GM19239 (cell line): Measurements from ENCODE around the gene CHEK1.
A peak's percentile ranks its signal among the peaks of the same experiment; 100 is the strongest.

Experiments
- DNase-seq: peaks from one replicate; pipeline ENCODE4 v3.0.0; 2011; ENCODE audit warnings: low spot score; ENCODE audit not compliant: insufficient read length
- FAIRE-seq: peaks from 2 replicates; lab custom pipeline; 2011; peaks lifted over from hg19 to GRCh38; lab: Jason Lieb, UNC

The CHEK1 gene

GRCh38 chr11:125625630-125626287, 796 bp downstream of the CHEK1 start:
- peak; percentile 97 for FAIRE-seq

GRCh38 chr11:125626288-125626950, 1.5 kb downstream of the CHEK1 start:
- peak; percentile 88 for FAIRE-seq
- no peak for DNase-seq

More at GRCh38 chr11:125625630-125626287, 796 bp downstream of the CHEK1 start:
- peak; percentile 61 for DNase-seq

GRCh38 chr11:125627236-125627910, 2.4 kb downstream of the CHEK1 start:
- DNase-seq (no peak), FAIRE-seq (no peak)

- DNase-seq, result no peak
- FAIRE-seq, result no peak
Measured at GRCh38 chr11:125637840-125638239, 12.9 kb downstream of the CHEK1 start.

GRCh38 chr11:125638315-125638714, 13.4 kb downstream of the CHEK1 start:
- FAIRE-seq (peak; percentile 4), DNase-seq (no peak)

- FAIRE-seq (no peak), DNase-seq (no peak)
Measured at GRCh38 chr11:125645871-125646270, 20.9 kb downstream of the CHEK1 start.

GRCh38 chr11:125649465-125650166, 24.7 kb downstream of the CHEK1 start:
- DNase-seq, result no peak
- FAIRE-seq, result no peak

- DNase-seq, result no peak
- no peak for FAIRE-seq
Measured at GRCh38 chr11:125662689-125663088, 37.7 kb downstream of the CHEK1 start.

GRCh38 chr11:125663910-125664309, 38.9 kb downstream of the CHEK1 start:
- no peak for DNase-seq

GRCh38 chr11:125667151-125667550, 42.2 kb downstream of the CHEK1 start:
- peak; percentile 60 for FAIRE-seq
- DNase-seq, result no peak

More at GRCh38 chr11:125663910-125664309, 38.9 kb downstream of the CHEK1 start:
- FAIRE-seq, result no peak

GRCh38 chr11:125670172-125670571, 45.2 kb downstream of the CHEK1 start:
- FAIRE-seq, result no peak

GRCh38 chr11:125671561-125671960, 46.6 kb downstream of the CHEK1 start:
- DNase-seq (no peak), FAIRE-seq (no peak)

More at GRCh38 chr11:125670172-125670571, 45.2 kb downstream of the CHEK1 start:
- no peak for DNase-seq

- FAIRE-seq, result no peak
Measured at GRCh38 chr11:125674210-125674609, 49.2 kb downstream of the CHEK1 start.

GRCh38 chr11:125675196-125675595, 50.2 kb downstream of the CHEK1 start:
- FAIRE-seq (peak; percentile 26), DNase-seq (no peak)

More at GRCh38 chr11:125674210-125674609, 49.2 kb downstream of the CHEK1 start:
- no peak for DNase-seq

- no peak for DNase-seq
- FAIRE-seq, result no peak
Measured at GRCh38 chr11:125679397-125679796, 54.4 kb downstream of the CHEK1 start.

GRCh38 chr11:125679837-125680236, 54.9 kb downstream of the CHEK1 start:
- no peak for FAIRE-seq

GRCh38 chr11:125680747-125681146, 55.8 kb downstream of the CHEK1 start, which contains the start of gene ACRV1:
Gene ACRV1, minus strand, starts transcription at chr11:125680847. Its CDS starts 67 bp downstream, at chr11:125680780.
- DNase-seq (no peak), FAIRE-seq (no peak)

More at GRCh38 chr11:125679837-125680236, 54.9 kb downstream of the CHEK1 start:
- no peak for DNase-seq

GRCh38 chr11:125685228-125685627, 60.3 kb downstream of the CHEK1 start:
- FAIRE-seq, result no peak
- DNase-seq, result no peak

- no peak for DNase-seq
- FAIRE-seq, result no peak
Measured at GRCh38 chr11:125688066-125688465, 63.1 kb downstream of the CHEK1 start.

GRCh38 chr11:125688632-125689031, 63.7 kb downstream of the CHEK1 start:
- DNase-seq (no peak), FAIRE-seq (no peak)
